Activated gamma-delta T cell treated with Interleukin-2 at 50 U/mL for 16 hours (primary cell): Measurements from ENCODE around the gene GFI1B.
"Not testable (repeated sequence)": the region's sequence is repeated elsewhere in the genome, so short reads cannot be mapped to it uniquely, and the experiment has no call there.

Source experiments
- DNase-seq: peaks from one replicate; pipeline ENCODE4 v3.0.0-alpha.2; 2020

GFI1B gene

DNA sequence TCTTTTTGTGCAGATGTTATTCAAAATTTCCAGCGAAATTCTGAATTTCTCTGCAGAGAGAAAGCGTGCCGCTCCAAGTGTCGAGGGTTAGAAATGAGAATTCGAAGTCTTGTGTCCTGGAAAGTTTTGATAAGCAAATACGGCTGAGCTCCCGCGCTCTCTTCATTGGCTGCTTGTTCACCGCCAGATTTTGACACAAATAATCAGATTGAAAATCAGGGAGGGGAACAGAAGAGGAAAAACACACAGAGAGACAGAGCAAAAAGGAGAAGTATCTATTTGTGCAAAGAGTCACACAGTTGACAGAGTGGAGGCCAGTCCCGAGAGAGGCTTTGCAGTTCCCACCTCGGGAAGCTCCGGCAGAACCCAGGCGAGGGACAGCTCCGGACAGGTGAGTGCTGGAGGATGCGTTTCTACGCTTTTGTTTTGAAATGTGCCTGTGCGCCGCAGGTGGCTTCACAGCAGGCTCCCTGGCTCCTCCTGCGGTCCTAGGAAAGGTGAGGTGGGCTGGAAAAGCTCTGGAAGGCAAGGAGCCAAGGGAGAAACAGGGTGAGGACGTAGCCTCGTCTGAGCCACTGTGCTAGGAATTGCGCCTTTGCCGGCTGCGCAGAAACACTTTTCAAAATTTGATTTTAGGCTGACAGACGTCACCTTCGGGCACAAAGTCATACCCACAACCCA, at the start of gene GFI1B:
Gene GFI1B (plus strand): TSS at position 244 of the 681 bp plus-strand sequence. CDS start 7,985 bp downstream, outside the sequence.
- no peak for DNase-seq

DNA sequence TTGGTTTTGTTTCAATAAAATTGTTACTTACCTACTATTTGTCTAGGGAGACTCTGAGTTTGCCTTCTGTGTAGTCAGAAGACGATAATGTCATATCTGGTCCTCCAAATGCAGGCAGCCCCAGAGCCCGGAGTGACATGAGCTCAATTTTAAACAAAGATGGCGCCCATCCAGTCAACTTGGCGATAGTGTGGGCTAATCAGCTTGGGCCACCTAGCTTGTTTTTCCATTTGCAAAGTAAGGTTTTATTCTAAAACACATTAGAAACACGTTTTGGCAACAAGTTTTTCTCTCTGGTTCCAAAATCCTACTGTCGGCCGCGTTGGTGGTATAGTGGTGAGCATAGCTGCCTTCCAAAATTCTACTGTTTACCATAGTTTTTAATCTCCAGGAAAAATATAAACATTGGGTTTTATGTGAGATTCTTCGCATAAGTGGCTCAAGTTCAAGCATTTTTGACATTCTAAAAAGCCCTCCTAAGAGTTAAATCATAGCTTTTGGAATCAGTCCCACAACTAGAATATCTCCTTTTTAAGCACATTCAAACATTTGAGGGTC, 47.2 kb upstream of the GFI1B start:
- no peak for DNase-seq

DNA sequence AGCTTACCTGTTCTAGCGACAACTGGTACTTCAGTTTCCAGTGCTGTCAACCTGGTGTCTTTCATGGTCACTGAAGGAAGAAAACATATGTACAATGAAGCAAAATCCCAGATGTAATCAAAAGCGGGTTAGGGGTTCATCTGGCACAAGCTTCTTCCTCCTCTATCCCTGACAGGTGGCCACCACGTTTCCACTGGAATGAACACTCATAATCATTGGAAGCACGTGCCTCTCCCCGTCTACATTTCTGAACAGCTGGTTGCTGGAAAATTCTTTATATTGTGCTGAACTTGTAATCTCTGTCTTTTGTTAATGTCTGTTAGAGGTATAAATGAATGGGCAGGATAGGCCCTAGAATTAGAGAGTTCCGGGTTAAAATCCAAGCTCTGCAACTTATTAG, 43.5 kb upstream of the GFI1B start:
- DNase-seq, result no peak

DNA sequence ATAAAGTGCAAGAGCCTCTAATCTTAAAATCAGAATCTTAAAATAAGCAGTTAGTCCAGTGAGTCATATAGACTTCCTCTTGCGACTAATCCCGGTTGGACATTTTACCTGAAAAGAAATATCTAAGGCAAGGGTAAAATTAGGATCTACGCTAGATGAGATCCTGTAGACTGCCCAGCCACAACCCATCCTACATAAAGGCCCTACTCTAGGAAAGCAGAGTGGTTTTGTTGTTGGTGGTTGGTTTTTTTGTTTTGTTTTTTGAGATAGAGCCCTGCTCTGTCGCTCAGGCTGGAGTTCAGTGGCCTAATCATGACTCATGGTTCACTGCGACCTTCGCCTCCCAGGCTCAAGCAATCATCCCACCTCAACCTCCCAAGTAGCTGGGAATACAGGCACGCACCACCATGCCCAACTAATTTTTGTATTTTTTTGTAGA, 41.0 kb upstream of the GFI1B start:
- no peak for DNase-seq

DNA sequence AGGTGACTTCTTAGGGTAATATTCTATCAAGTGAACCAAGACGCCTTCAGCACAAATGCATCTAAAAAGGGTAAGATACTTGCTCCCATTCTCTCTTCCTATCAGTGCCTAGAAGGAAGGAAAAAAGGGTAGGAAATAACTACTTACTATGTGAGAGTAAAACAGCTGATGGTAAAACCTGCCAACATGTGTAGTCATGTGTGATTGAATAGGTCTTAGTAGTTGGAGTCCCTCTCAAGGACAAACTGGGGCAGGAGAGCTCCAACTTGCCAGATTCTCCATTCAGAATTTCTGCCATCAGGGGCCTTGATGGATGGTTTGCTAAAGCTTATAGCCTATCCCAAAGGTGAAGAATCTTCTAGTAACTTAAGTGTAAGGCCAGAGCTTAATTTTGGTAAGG, 39.3 kb upstream of the GFI1B start:
- no peak for DNase-seq

DNA sequence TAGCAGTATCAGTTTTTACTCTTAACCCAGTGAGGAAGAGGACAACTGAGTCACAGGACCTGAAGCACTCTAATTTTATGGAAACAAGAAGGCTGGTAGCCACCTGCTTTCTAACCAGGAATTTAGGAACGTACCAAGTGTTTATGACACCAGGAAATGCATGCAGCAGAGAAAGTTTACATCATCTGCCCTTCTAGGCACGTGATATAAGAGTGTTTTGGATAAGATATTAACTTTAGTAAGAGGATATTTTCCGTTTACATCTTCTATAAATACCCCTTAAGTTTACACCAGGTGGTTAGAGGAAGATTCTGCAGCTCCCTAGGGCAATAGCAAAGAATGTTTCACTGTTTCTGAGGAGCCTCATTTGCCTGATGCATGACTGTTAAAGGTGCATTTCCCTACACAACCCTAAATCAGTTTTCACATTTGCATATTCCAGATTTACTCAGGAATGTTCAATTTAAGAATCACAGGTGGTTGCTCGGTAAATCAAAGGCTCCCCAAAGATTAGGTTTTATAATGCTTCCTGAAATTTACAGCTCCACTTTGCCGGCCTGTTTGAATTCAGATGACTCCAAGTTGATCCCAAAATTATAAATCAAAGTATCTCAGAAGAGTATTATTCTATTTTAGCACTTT, 35.8 kb upstream of the GFI1B start:
- no peak for DNase-seq

DNA sequence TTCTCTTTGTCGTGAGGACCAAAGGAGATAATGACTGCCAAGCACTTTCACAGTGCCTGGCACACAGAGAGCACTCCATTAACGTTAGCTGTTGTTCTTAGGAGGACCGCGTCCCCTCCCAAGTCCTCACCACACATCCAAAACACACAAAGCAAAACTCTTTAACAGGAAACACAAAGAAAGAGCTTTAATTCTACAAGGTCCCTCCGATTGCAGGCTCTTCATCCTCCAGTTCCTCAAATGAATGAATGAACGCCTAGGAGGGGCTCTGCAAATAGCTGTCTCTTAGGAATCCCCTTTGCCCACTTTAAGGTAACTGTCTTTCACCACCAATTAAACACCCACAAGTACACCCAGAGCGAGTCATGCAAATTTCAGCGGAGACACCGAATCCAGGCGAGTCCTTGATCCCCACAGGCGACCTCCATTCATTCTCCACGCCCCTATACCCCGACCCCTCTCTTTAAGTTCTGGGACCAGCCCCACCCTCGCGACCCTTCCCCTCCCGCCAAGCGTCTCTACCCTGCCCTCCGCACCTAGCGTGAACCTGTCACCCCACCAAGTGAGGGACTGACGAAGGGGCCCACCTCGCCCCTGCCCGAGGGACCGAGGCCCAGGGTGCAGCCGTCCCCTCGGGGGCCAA, 34.7 kb upstream of the GFI1B start:
- DNase-seq, result no peak

DNA sequence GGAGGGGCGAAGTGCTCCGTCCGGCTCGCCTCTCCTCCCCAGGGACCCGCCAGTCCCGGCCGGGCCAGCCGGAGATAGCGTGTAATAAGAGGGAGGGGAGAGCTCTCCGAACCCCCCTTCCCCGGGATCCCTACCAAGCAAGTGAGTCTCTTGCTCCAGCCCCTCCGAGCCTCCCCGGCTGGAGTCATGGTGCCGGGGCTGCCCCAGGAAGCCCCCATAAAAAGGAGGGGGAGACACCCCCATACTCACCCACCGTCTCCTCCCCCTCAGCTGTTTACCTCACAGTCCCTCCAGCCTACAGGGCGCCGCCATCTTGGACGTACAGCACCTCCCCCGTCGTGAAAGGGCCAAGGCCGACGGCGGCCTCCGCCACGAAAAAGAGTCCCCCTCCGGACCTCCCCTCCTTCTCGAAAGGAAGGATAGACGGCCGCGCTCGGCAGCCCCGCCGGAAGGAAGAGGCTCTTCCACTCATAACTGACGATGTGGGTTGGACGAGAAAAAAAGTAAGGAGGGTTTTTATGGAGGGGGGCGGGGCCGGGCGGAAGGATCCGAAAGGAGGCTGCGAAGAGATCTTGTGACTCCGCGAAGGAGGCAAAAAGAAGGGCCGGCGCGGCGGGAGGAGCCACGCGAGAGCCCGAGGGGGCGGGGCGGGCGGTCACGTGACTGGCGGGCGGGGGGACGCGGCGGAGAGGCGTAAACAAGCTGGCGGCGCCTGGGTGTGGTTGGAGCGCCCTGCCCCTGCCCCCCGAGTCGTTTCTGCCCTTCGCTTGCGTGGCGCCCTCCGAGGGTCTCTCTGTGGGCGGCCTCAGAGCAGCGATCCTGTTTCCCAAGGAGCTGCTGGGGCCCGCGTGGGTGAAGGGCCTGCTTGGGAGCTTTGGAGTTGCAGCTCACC, 34.0 kb upstream of the GFI1B start, which contains the start of gene TSC1:
Gene TSC1 (minus strand): TSS at position 323 of the 892 bp plus-strand sequence. CDS start 15,744 bp downstream, outside the sequence.
- peak; percentile 99 for DNase-seq

DNA sequence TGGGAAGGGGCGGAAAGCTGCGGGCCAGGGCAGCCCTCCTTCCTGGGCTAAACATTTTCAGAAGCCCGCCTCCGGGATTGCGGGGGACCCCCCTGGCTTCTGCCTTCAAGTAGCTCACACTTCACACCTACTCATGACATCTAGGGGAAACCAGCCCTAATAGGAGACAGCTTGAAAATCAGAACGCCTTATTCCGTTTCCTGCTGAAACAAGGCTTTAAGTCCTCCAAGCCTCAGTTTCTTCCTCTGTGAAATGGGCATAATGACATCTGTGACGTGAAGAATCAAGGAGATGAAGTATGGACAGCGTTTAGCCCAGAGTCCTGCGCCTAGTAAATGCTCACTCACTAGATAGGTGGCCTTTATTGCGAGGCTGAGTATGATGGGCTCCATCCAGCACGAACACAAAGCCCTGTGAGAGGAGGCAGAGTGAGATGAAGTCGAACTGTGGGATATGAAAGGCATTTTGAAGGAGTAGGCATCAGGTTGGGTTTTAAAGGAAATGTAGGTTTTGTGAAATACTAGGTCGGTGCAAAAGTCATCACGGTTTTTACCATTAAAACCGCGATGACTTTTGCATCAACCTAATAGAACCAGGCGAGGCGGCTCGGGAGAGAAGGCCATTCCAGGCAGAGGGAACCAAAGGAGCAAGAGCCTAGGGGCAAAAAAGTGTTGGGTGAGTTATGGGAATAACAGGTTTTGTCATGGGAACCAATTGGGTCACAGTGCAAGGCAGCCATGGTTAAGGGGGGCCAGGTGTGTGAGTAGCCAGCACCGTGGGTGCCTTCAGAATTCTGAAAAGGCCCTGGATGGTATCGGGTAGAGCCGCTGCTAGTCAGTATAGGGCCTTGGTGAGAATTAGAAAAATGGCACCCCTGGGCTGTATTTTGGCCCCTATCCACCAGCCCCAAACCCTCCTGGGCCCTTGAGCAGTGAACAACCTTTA, 33.0 kb upstream of the GFI1B start:
- no peak for DNase-seq

DNA sequence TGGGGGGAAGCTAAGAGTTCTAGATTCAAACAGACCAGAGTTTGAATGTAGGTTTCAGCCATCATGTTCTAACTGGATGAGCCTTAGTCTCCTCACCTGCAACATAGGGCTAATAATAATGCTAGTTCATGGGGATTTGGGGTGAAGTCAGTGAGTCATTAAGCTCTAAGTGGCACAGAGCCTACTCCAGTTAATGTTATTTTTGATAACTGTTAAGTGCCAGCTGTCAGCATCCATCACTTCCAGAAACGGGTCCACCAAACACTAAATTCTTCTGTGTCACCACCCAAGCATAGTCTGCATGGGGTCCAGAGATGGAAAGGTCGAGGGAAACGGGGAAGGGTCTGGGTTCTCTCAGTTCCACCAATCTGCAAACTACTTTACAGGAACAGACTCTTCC, 32.3 kb upstream of the GFI1B start:
- no peak for DNase-seq

DNA sequence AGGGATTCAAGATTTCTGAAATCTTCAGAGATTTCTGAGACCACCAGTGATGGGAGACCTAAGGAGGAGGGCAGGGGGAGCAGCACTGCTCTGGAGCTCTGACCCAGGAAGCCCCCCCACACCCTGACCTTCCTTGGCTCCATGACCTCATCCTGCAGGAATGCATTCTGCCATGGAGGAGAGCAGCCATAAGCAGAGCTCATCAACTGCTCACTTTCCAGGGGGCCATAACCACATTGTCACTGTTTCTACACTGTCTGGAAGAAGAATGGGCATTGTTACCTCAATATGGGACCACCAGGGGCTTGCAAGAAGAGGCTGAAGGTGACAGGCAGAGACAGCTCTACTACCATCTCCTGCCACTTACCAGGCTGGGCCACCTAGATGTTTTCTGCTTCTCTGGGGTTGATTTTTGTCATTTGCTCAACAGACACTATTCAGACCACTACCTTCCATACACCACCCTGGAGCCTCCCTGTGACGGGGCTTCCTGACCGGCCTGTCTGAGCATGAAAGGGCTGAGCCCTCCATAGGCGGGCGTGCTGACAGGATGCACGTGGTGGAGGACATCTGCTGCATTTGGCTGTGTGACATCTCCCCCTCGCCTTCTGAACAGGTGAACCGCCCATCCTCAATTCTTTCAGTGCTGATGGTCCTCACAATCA, 31.7 kb upstream of the GFI1B start:
- DNase-seq, result no peak

DNA sequence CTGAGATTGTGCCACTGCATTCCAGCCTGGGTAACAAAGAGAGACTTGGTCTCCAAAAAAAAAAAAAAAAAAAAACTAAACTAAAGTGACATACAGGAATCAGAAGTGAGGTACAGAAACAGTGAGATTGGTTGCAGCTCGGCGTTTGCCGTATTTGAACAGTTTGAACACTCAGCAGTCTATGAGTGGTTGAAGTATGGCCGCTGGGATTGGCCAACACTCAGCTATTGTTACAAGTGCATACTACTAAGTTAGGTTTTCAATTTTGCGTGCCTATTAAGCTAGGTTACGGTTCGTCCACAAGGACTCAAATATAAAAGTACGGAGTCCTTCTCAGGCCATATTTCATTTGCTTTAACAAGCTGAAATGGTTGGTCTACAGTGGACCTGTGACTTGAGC, 30.7 kb upstream of the GFI1B start:
- no peak for DNase-seq

DNA sequence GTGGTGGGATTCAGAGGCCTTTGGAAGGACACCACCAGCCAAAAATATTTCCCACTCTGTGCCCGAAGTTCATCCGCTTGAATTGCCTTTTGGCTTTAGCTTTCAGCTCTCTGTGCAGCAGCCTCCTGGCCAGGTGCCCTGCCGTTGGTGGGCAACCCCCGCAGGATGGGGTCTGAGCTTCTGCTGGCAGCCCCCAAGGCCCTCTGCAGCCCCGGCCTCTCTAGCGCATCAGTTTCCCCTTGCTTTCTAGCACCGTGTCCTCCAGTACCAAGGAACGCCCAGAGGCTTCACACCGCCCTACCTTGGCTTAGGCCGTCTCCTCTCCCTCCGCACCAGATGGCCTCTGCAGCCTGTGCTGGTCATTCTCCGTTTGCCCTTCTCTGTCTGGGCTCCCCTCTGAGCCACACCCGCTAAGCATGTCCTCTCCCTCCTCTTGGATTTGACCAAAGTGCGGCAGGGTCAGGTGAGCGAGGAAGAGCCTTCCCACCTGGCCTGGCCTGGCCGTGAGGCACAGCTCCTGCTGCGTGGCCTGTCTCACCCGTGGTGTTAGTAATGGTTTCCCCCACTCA, 29.9 kb upstream of the GFI1B start:
- no peak for DNase-seq

DNA sequence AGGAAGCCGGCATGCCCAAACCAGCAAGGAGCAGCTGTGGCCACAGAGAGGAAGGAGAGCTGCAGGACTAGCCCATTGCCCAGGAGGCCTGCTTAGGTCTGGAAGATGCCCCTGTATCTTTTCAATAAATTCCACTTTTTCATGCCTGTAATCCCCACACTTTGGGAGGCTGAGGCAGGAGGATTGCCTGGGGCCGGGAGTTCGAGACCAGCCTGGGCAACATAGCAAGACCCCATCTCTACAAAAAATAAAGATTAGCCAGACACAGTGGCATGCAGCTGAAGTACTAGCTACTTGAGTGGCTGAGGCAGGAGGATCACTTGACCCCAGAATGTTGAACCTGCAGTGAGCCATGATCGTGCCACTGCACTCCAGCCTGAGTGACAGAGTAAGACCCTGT, 28.8 kb upstream of the GFI1B start:
- DNase-seq, result no peak

DNA sequence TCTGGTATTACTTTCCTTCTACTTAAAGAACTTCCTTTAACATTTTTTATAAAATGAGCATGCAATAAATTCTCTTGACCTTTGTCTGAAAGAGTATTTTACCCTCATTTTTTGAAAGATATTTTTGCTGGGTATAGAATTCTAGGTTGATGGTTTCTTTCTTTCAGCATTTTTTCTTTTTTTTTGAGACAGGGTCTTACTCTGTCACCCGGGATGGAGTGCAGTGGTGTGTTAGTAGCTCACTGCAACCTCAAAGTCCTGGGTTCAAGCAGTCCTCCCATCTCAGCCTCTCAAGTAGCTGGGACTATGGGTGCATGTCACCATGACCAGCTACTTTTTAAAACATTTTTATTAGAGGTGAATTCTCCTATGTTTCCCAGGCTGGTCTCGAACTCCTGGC, 23.4 kb upstream of the GFI1B start:
- no peak for DNase-seq

DNA sequence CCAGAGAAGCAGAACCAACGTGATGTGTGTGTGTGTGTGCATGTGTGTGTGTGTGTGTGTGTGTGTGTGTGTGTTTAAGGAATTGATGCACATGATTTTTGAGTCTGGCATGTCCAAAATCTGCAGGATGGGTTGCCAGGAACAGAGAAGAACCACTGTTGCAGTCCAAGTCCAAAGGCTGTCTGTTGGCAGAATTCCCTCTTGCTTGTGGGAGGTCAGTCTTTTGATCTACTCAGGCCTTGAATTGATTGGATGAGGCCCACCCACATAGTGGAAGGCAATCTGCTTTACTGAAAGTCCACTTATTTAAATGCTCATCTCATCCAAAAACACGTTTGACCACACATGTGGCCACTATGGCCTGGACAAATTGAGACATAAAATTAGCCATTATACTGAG, 22.7 kb upstream of the GFI1B start:
- no peak for DNase-seq

DNA sequence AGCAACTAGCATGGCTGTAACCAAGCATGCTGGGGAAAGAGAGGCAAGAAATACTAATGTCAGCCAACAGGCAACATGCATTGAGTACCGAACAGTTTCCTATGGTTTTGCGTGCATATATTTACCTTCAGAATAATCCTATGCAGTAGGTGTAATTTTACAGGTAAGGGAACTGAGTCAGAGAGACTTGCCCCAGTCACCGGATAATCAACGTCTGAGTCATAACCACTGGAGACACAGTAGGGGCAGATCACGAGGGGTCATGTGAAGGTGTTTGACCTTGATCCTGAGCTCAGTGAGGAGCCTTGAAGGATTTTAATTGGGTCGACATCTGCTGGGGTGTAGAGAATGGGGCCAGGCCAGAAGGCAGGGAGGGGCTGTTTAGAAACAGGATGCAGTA, 20.7 kb upstream of the GFI1B start:
- no peak for DNase-seq

DNA sequence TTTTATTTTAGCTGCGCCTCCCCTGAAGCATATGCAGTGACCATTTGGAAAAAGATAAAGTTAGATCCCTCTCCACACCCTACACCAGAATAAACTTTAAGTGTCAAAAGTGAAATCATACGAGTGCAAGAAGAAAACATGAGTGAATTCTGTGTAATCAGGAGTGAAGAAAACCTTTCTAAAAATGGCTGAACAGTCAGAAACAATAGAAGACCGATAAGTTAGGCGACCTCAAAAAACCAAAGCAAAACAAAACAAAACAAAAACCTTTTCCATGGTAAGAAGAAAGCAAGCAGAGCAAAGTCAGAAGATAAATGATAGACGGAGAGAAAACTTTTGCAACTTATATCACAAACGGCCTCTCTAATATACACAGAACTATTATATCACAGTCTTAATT, 17.5 kb upstream of the GFI1B start:
- no peak for DNase-seq

DNA sequence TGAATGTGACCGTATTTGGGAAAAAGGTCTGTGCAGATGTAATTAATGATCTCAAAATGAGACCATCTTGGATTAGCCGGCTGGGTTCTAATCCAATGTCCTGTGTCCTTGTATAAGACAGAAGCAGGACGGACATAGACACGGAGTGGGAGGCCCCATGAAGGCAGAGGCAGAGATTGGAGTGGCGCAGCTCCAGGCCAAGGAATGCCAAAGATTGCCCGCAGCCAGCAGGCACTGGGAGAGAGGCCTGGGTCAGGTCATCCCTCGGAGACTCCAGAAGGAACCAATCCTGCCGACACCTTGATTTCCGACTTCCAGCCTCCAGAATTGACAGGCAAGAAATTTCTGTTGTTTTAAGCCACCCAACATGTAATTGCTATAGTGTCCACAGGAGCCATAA, 13.0 kb upstream of the GFI1B start:
- DNase-seq, result no peak

DNA sequence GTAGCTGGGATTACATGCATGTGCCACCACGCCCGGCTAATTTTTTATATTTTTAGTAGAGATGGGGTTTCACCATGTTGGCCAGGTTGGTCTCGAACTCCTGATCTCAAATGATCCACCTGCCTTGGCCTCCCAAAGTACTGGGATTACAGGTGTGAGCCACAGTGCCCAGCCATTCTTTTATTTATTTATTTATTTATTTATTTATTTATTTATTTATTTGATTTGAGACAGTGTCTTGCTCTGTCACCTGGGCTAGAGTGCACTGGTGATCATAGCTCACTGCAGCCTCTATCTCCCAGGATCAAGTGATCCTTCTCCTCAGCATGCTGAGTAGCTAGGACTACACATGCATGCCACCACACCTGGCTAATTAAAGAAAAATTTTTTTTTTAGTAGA, 10.6 kb upstream of the GFI1B start:
- not testable (repeated sequence) for DNase-seq

DNA sequence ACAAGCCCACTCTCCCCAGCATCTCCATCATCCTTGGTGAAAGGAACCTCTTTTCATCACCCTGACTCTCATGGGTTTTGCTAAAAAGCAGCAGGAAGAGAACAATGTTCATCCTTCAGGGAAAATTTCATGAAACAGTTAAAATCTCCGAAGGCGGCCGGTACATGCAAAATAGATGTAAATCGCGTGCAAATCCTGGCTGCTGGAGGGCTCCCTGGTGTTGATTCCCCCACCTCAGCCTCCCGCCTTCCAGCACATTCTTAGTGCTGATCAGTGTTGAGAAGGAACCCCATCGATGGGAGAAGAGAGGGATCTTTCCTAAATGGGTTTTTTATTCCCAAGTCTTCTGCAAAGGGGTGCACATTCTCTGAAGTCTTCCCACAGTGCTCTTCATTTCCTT, 8.7 kb upstream of the GFI1B start:
- DNase-seq, result no peak
